HuH-7 (cell line): ENCODE measurements around the gene CPTP.
A peak's percentile ranks its signal among the peaks of the same experiment; 100 is the strongest.

ENCODE experiments used
- DNase-seq: peaks from one replicate; pipeline ENCODE4 v3.0.0; 2011; ENCODE audit warnings: low spot score

CPTP gene

DNA sequence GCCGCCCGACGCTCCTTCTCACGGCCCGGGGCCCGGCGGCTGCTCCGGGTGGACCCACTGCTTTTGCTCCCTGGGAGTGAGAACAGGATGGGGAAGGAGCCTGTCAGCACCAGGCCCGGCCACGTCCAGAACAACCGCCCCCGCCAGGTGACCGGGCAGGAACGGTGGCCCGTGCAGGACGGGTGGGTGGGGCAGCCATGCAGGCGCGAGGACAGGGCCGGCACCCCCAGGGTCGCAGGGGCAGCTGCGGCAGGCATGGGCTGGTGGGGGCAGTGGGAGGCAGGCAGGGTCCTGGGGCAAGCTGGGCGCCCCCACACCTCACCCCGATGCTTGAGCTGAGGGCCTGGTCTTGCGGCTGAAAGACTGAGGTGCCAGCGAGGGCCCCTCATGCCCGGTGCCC lies 11.8 kb downstream of the CPTP start:
- DNase-seq: no peak

DNA sequence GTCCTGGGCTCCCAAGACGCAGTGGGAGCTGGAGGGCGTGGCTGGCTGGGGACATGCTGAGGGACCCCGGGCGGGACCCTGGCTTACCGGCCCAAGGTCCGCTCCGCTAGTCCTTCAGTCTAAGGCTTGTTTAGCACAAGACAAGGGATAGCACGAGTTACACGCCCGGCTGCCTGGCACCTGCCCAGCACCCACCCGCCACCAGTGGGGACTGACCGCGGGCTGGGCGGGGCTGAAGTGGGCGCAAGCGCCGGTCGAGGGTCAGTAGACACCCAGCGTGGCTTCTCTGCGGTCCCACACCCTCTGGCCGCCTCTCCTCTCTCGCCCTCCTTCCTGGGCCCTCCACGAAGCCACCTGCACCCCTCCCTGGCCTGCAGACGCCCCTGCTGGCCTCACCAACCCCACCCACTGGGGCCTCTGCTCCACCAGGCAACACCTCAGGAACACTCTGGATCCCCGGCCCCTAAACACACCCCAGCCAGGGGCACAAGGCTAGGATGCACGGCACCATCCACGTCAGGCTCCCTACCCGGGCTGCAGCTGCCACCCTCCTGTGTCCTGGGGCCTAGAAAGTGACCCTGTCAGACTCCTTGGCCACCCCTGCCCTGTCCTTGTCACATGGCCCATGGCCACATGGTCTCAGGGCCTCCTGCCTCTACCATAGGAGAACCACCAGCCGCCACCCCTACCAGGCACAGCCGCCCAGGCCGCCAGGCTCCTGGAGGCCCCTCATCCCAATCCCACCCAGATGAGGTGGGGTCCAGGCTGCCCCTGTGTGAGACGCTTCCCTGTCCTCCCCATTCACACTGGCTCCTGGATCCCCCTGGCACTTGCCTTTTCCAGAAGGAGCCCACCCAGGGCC lies 12.6 kb downstream of the CPTP start:
- DNase-seq: no peak

DNA sequence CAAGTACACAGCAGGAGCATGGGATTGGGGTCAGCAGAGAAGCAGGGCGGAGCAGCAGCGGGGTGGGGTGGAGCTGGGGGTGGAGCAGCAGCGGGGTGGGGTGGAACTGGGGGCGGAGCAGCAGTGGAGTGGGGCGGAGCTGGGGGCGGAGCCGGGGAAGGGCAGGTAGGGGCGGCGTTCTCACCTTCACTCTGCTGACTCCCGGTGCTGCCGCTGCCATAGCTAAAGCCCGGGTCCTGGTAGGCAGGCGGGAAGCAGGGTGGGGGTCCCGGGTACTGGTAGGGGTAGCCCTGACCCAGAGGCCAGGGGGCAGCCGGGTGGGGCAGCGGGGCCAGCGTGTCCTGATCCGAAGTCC lies 13.2 kb downstream of the CPTP start:
- no peak for DNase-seq

DNA sequence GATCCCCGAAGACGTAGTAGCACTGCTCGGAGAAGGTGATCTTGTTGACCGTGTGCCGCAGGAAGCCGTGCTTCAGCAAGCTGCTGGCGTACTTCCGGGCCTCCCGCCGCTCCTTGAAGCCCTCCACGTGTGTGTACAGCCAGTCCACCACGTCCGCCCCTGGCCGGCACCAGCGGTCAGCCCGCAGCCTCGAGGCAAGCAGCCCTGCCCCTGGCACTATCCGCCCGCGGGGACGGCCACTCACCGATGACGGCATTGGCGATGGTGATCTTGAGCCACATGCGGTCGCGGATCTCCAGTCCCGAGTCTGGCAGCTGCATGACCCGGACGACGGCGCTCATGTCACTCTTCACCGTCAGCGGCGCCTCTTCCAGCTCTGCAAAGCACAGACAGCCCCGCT lies 13.7 kb downstream of the CPTP start:
- no peak for DNase-seq

DNA sequence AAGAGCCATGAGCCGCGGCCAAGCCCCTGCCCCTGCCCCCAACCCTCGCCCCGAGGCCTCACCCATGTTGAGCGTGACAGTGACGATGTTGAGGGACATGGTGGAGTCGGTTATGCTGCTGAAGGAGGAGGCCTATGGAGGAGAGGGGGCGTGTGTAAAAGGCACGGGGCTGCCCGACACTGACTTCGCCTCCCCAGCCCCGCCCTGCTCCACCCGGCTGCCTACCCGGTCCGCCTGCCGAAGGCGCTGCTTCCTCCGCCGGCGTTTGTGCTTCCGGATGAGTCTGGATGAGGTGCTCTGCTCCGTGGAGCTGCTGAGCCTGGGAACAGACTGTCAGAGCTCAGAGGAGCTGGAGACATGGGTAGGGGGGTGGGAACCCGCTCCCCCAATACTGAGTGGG lies 15.6 kb downstream of the CPTP start:
- DNase-seq: no peak

DNA sequence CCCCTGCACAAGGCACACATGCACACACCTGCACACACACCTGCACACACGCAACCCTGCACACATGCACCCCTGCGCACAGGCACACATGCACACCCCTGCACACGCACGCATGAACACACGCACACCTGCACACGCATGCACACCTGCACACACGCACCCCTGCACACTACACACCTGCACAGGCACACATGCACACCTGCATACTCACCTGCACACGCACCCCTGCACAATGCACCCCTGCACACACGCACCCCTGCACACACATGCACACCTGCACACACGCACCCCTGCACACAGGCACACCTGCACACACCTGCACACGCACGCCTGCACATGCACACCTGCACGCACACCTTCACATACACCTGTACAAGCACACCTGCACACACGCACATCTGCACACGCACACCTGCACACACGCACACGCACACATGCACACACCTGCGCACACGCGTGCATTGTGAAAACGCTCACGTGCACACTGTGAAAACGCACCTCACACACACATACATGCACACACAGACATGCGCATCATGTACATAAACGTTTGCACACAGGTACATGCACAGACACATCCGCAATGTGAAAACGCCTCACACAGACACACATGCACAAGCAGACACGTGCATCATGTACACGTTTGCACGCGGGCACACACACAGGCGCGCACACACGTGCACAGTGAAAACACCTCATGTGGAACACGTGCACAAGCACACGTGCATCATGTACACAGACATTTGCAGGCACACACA lies 16.4 kb downstream of the CPTP start:
- DNase-seq: no peak

DNA sequence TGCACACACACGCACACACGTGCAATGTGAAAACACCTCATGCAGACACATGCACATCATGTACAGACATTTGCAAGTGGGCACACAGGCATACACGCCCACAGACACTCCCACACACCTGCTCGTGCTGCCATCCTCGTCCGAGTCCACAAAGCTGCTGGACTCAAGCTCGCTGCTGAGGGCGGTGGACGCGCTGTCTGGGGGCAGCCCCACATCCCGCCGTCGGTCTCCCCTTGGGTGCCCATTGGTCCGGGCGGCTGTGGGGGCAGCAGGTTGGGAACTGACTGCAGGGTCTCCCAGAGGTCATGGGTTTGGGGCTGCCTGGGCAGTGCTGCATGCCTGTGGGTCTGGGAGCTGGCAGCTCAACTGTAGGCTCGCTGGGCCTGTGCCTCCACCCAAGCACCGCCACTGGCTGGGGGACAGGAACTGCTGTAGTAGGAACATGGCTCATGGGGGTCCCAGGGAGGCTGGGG lies 17.0 kb downstream of the CPTP start:
- DNase-seq: no peak

DNA sequence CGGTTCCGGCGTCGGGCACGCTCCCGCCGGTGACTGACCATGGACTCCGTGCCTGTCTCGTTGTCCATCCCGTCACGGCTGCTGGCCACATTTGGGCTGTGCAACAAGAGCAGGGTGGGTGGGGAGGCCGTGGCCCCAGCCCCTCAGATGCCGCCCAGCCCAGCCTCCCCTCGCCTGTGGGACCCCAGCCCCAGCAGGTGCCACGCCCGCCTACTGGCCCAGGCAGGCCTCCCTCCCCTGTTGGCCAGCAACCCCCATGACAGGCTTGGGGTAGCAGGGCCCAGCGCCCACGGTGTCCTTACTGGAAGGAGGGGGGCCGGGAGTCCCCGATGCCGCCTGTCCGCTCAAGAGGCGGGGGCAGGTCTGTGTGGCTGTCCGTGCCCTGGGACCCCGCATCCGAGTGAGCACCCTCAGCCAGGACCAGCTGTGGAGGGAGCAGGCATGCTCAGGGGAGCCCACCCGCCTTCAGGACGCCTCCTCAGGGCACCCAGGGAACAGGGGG lies 17.5 kb downstream of the CPTP start:
- DNase-seq: no peak

DNA sequence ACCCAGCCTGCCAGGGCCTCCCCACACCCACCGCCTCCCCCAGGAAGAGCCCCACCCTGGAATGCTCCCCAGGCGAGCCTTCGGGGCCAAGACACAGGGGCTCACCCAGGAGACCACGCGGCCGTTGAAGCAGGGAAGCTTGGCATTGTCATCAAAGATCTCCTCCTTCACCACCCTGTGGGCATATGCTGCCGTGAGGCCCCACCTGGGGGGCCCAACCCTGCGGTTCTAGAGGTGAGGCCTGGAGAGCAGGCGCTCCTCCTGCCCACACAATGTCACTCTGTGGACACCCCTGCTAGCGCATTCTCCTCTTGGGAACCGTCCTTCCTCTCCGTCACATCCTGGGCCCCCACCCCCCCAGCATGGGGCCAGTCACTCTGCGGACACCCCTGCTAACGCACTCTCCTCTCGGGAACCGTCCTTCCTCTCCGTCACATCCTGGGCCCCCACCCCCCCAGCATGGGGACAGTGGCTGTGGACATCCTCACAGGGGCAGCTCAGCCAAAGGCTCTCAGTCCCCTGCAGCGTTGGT lies 18.0 kb downstream of the CPTP start:
- DNase-seq: no peak

DNA sequence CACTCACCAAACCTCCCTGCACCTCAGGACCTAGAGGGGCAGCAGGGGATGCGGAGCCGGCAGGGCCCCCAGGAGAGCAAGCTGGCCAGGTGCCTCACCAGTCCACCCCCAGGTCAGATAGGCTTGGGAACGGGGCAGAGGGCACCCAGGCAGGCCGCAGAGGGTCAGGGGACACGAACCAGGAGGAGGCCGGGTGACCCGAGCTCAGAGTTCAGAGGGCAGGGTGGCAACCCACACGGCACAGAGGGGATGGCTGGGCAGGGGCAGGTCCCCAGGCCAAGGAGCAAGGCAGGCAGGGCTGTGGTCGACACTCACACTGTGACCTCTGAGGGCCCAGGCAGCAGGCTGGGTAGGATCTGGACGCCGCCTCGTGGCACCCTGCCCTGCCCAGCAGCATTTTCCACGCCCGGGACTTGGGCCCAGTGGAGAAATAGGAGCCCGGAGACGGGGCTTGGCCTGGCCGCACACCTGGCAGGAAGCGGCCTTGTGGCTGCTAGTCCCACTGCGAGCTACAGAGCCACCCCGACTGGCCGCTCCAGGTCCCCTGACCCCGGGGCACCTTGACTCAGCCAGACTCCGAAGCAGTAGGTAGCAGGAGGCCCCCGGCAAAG lies 19.3 kb downstream of the CPTP start:
- DNase-seq: no peak

DNA sequence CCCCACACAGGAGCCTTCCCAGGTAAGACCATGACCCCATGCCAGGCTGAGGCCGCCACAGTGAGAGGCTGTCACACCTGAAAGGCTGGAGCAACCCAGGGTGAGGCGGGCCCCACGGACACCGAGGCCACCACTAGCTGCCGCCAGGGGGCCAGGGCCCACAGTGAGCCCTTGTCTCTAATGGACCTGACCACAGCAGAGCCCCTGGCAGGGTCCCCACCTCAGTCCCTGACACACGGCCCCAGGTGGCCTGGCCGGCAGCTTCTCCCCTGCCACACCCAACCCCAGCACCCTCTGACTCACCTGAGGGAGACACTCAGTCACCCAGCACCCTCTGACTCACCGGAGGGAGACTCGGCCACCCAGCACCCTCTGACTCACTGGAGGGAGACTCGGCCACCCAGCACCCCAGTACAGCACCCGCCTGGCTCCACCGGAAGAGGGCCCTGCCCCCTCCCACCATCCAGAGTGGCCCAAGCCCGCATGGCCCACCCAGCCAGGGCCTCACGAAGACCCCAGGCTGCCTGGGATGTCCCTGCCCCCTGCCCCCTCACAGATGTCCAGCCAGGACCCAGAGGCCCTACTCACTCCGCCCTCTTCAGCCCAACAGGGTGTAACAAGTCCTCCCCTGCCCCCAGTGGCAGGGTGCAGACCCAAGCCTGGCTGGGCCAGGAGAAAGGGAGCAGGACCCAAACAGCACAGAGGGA lies 20.2 kb downstream of the CPTP start:
- DNase-seq: peak; percentile 93

DNA sequence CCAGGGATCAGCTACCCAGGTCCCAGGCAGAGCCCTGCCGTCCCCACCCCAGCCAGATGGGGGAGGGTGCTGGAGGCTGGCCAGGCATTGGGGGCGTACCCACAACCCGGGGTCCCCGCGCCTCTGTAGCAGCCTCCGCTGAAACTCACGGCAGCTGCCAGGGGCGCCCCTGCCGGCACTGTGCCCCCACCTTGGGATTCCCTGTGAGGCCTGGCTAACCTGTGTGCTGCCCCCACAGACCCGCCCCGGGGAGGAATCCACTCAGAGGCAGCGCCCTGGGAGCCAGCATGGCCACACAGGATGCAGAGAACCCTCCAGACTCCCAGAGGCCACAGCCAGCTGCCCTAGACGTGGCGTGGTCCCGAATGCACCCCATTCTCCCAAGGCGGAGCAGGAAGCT lies 20.8 kb downstream of the CPTP start:
- no peak for DNase-seq

DNA sequence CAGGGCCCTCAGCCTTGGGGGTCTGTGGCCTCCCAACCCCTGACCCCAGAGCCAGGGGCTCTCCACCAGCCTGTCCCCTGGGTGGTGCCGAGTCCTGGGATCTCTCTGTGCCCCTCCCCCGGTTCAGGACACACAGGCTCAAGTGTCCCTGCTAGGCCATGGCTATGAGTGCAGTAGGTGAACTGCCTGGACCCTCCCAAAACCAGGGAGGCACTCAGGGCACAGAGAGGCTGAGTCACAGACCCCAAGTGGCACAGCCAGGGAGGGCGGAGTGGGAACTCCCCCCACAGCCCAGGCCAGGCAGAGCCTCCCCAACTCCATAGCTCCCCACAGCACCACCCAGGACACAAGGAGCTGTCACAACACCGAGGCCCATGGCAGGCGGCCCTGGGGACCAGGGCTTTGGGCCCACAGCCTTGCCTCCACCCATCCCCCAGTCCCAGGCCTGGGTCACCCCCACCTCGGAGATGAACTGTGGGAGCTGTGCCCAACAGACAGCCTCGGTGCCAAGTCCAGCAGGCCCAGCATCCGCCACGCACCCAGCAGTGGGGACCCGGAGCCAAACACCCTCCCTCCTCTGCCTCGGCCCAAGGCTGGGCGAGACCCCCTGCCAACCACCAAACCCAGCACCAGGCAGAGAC lies 21.4 kb downstream of the CPTP start:
- DNase-seq: no peak

DNA sequence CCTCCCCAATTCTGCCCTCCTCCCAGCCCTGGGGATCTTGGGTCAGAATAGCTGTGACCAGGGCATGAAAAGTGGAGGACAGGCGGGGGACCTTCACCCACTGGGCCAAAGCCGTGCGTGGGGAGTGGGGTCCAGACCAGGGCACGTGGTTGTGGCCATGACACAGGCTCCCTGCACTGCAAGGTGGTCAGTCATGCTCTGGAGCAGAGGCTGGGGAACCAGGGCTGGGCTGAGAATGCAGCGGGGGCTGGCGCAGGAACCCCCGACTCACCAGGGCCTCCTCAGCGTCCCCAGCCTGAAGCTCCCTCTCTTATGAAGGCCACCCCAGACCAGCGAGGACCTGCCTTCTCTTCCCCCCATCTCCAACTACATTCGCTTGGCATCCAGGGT lies 21.9 kb downstream of the CPTP start:
- no peak for DNase-seq

DNA sequence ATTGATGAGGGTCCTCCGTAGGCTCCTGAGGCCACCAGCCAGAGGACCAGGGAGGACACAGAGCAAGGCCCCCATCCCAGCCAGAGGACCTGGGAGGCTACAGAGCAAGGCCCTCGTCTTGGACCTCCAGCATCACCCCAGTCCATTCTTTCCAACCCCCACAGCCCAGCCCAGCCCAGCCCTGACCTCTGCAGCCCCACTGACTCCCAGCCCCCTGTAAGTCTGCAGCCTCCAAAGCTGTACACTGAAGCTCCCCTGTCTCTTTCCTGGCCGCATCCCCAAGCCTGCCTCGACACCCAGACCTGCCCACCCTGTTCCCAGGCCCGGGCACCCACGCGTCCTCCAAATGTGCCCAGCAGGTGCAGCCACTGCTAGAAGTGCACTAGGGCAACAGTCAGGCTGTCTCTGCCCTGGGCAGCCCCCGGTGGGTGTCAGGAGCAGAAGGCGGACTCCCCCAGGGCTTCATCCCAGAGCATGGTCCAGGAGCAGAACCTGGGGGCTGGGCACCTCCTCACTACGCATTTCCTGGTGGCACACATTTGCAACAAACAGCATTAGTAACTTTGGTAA lies 22.5 kb downstream of the CPTP start:
- DNase-seq: no peak

DNA sequence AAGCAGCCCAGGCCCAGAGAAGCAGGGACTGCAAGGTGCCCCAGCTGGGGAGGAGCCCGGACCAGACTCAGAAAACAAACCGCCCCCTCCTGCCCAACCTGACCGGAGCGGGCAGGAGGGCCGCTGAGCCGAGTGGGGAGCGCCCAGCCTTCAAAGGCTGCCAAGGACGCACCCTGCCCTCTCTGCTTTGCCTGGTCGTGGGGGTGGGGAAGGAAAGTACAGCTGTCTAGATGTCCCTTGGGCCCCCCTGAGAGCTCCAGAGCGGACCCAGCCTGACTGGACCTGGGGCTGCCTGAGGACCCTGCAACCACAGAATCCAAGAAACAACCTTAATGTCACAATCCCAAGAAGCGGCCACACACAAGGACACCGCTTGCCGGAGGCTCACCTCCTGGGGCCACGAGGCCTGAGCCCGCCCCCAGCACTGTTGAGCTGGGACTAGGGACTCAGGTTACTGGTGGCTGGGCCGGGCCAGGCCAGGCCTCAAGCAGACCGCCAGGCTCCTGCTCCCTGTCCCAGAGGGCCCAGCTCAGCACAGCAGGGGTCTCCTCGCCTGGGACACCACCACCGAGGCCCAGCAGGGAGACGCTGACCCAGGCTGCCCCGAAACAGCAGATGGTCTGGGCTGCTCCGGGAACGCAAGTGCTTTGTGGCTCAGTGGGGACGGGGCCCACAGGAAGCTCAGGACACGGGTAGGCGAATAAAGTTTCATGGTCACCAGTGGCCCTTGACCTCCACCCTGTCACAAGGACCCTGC lies 23.2 kb downstream of the CPTP start:
- DNase-seq: peak; percentile 81

DNA sequence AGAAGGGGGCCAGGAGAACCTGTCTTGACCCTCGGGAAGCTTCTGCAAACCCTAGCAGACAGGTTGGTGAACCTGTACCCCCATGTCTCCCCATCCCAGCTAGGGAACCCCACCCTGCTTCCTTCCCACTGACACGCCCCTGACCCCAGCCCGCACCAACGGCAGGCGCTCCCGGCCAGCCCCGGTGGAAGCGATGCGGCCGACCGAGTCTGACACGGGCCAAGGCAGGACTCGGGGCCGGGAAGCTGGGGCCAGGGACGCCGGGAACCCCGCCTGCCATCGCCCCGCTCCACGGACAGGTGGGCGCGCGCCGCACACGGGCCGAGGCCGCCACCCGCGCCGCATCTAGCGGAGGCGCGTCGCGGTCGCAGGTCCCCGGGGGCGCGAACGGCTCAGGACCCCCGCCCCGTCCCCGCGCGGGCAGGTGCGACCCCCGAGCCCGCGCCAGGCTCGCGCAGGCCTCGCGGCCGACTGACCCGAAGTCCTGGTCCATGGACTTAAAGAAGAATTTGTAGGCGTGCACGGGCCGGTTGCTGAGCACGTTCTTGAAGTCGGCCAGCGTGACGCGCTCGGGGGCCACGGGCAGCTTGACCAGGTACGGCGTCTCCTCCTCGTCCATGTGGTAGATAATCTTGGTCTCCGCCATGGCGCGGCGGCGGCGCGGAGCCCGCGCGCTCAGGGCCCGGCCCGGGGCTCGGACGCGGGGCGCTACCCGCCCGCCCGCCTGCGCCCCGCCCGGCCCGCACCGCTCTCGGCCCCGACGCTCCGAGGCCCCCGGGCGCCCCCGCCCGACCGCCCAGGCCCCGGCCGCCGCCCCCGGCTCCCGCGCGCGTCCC lies 24.0 kb downstream of the CPTP start:
- no peak for DNase-seq

DNA sequence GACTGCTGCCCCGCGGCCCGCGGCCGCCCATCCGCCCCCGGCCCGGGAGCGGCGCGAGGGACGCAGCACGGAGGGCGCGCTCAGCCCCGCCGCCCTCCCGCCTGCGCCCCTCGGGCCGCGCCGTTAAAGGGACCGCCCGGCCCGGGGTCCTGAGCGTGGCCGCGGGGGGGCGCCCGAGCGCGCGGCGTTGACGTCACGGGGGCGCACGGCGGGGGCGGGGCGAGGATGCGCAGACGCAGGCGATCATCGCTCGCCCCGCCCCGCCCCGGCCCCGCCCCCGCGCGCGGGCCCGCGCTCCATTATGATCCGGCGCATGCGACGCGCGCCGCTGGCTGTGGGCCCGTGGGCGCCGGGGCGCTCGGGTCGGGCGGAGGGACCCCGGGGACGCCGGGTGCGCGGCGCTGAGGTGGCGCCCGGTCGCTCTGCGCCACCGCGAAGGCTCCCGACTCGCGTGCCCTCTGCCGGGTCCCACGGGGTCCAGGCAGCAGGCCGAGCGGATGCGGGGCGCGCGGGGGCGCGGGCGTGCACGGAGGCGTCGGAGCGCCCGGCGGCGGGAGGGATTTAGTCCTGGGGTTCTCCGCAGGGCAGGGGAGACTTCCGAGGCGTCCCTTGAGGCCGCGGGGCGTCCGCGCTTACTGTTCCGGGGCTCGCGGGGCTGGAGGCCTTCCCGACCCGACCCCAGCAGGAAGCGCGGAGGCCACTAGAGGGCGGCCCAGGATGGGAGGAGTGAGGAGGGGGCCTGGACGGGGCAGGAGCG lies 24.8 kb downstream of the CPTP start, which contains the start of gene DVL1:
DVL1 (minus strand) TSS at position 163 of the 757 bp plus-strand sequence. CDS start 353 bp downstream, outside the sequence.
- DNase-seq: peak; percentile 83
